ENCODE results near the gene UBE4B. TPM values are rescaled to one million over a fixed set of nuclear protein-coding genes. Genes with fewer than 3 reads are reported as not detected.

Gene UBE4B
- total and polyA plus RNA-seq, 10 of the 15 experiments (the other 5 are each of a cell fraction or from before 2014, with no cell fraction given): 2.9 to 32.6 (median 20.7) TPM

- intact Hi-C loops (cut with micrococcal nuclease; ENCODE audit: unreplicated experiment): no loop called here
- BruUV-seq (replicated peaks): no TSS peak
- TF ChIP-seq TCF7 (IDR thresholded peaks at IDR 0.05; ENCODE audit: borderline replicate concordance) (no peak), ZNF687 (IDR thresholded peaks at IDR 0.05) (no peak), ASH2L (IDR thresholded peaks at IDR 0.05; ENCODE audit: borderline replicate concordance, low read depth) (no peak), MYB (IDR thresholded peaks at IDR 0.05; ENCODE audit: borderline replicate concordance, low read depth, low read length) (no peak), NBN (IDR thresholded peaks at IDR 0.05) (no peak), CHD2 (IDR thresholded peaks at IDR 0.05; ENCODE audit: borderline replicate concordance, low read depth, low read length) (no peak), RBBP5 (conservative IDR thresholded peaks at IDR 0.05) (no peak), FOXM1 (IDR thresholded peaks at IDR 0.05; ENCODE audit: low read depth, low read length) (no peak), PML (IDR thresholded peaks at IDR 0.05; ENCODE audit: low read length) (no peak), CEBPB (IDR thresholded peaks at IDR 0.05; ENCODE audit: borderline replicate concordance in 1 of 2, low read depth in 2 of 2, low read length in 2 of 2) (no peak), BCLAF1 (IDR thresholded peaks at IDR 0.05) (no peak), NFYA (IDR thresholded peaks at IDR 0.05; ENCODE audit: borderline replicate concordance, low read depth, low read length) (no peak), KDM1A (IDR thresholded peaks at IDR 0.05; ENCODE audit: borderline replicate concordance) (no peak), JUNB (IDR thresholded peaks at IDR 0.05) (no peak)
Observed at GRCh38 chr1:10087210-10087609, 54.5 kb downstream of the UBE4B start.

More at GRCh38 chr1:10087210-10087609, 54.5 kb downstream of the UBE4B start:
- Histone ChIP-seq H3K4me3 (no peak overlapping the region), H3K79me2 (ENCODE audit: control insufficient read depth, insufficient read depth, low read length) (no peaks in the 10 kb centered on the region), H2AFZ (ENCODE audit: control insufficient read depth, low read depth, low read length) (no peak overlapping the region), H3K27ac (ENCODE audit: control insufficient read depth, insufficient read depth) (no peak overlapping the region), H3K4me2 (ENCODE audit: control insufficient read depth, insufficient read depth) (no peak overlapping the region), H3K4me1 (ENCODE audit: control insufficient read depth, insufficient read depth, low read length) (no peaks in the 10 kb centered on the region), H4K20me1 (ENCODE audit: control insufficient read depth, insufficient read depth) (no peaks in the 10 kb centered on the region; the same call in 1 of the 2 replicates), H3K9me3 (replicated peaks; ENCODE audit: control insufficient read depth, insufficient read depth, low read length) (no peaks in the 10 kb centered on the region), H3K9ac (ENCODE audit: control insufficient read depth, insufficient read depth, low read length) (no peak overlapping the region), H3K27me3 (replicated peaks in 1 of 2; ENCODE audit: control insufficient read depth in 2 of 2, insufficient read depth in 2 of 2, low read length in 1 of 2) (no peaks in the 10 kb centered on the region), H3K36me3 (ENCODE audit: control insufficient read depth in 2 of 2, insufficient read depth in 2 of 2, low read length in 1 of 2) (peaks cover 0 to 2% of the 10 kb centered on the region in 2 experiments; a peak in 2 of 4 replicates)
- POLR2A ChIA-PET: no interaction called here
- DNase-seq (ENCODE audit: low read depth, low spot score): no peak
- in situ Hi-C loops (cut with MboI): no loop called here
- no peak for FAIRE-seq
- no peak for ATAC-seq
- SMC1A ChIA-PET (ENCODE audit: uncharacterized antibody, unreplicated experiment): interaction anchor here (1.3 kb wide), 1 partner anchor 11 kb away, joined by 3 read pairs; no protein-coding TSS in a partner anchor
- RAD21 ChIA-PET (ENCODE audit: unreplicated experiment): no interaction called here
- CTCF ChIA-PET: no interaction called here
